Measurements from ENCODE around the gene COL15A1.

Gene COL15A1

GRCh38 chr9:99062549-99062948, 118.8 kb downstream of the COL15A1 start:
- DNase-seq: no peak

- no peak for DNase-seq
Observed at GRCh38 chr9:99063522-99063921, 119.8 kb downstream of the COL15A1 start.

GRCh38 chr9:99066571-99066970, 122.9 kb downstream of the COL15A1 start:
- DNase-seq: no peak

- DNase-seq: peak in 1 of 2 donors; percentile 23
Observed at GRCh38 chr9:99069075-99069474, 125.4 kb downstream of the COL15A1 start.

GRCh38 chr9:99069546-99069945, 125.8 kb downstream of the COL15A1 start:
- DNase-seq: no peak

- DNase-seq: no peak
Observed at GRCh38 chr9:99070681-99071080, 127.0 kb downstream of the COL15A1 start.

GRCh38 chr9:99071313-99072039, 127.8 kb downstream of the COL15A1 start:
- no peak for DNase-seq

GRCh38 chr9:99072040-99072394, 128.3 kb downstream of the COL15A1 start:
- DNase-seq: no peak

GRCh38 chr9:99073347-99073746, 129.6 kb downstream of the COL15A1 start:
- DNase-seq: no peak

GRCh38 chr9:99073985-99074901, 130.5 kb downstream of the COL15A1 start:
- DNase-seq: no peak

GRCh38 chr9:99074902-99075245, 131.2 kb downstream of the COL15A1 start:
- DNase-seq: no peak

- DNase-seq: peak in 1 of 2 donors; percentile 4
Observed at GRCh38 chr9:99075246-99075912, 131.7 kb downstream of the COL15A1 start.

GRCh38 chr9:99076030-99076429, 132.3 kb downstream of the COL15A1 start:
- DNase-seq: no peak

- peak in 1 of 2 donors; percentile 87 for DNase-seq
Observed at GRCh38 chr9:99076483-99077171, 132.9 kb downstream of the COL15A1 start.

- DNase-seq: no peak
Observed at GRCh38 chr9:99078717-99079116, 135.0 kb downstream of the COL15A1 start.

- no peak for DNase-seq
Observed at GRCh38 chr9:99079542-99079941, 135.8 kb downstream of the COL15A1 start.

GRCh38 chr9:99083051-99083450, 139.3 kb downstream of the COL15A1 start:
- no peak for DNase-seq

- peak in 1 of 2 donors; percentile 63 for DNase-seq
Observed at GRCh38 chr9:99085949-99086948, 142.5 kb downstream of the COL15A1 start.

GRCh38 chr9:99087462-99087861, 143.8 kb downstream of the COL15A1 start:
- DNase-seq: no peak

- no peak for DNase-seq
Observed at GRCh38 chr9:99090336-99091130, 146.8 kb downstream of the COL15A1 start.
